ENCODE data around the gene IPPK.
"Not testable (repeated sequence)": the region's sequence is repeated elsewhere in the genome, so short reads cannot be mapped to it uniquely, and the experiment has no call there.

The IPPK gene

DNA sequence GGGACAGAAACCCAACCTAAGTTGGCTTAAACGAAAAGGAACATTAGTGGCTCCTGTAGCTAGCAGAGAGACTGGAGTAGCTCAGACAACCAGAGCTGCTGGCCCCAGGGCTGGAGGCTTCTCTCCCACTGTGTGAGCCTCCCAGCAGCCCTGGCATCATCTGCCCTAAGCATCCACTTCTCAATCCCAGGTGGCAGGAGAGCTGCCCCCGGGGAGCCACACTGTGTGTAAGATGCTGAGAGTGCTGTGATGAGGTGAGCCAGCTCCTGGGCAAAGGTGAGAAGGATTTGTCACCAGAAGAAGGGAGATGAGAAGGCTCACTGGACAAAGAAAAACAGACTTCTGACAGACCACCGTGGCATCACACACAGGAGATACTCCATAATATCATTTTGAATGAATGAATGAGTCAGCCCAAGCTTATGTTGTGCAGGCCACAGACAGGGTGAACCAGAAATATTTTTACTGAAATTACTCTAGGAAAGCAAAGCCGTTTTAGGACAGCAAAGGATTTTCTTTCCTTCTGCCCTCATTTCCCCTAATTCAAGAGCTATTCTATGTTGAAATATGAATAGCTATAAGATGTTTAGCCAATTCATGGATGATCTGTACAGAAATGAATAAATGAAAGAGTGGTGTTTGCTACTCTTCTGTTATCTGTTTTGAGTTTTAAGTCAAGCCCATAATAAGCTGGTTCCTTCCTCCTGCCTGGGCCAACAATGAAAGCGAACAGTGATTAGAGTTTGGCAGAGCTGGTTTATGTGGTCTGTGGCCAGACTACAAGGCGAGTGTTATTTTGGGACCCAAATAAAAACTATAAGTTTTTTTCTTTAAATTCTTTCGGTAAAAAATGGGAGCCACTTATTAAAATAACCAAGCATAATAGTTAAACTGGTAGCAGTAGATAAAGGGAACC, 76.7 kb downstream of the IPPK start:
- no peak for DNase-seq (ENCODE audit: low read depth)

DNA sequence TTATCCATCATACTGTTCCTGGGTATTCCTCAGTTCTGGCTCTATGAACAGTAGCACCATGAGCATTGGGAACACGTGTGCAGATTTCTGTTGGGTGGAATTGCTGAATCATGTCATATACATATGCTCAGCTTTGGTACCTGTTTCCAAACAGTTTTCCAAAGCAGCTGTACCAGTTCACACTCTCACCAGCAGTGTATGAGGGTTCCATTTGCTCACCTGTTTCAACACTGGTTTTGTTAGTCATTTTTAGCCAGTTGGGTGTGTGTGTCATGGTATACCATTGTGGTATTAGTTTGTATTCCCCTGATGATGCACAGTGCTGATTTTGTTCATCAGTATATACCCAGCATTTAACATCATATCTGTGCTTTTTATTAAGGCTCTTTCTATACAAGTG, 77.4 kb downstream of the IPPK start:
- DNase-seq (ENCODE audit: low read depth), result no peak

DNA sequence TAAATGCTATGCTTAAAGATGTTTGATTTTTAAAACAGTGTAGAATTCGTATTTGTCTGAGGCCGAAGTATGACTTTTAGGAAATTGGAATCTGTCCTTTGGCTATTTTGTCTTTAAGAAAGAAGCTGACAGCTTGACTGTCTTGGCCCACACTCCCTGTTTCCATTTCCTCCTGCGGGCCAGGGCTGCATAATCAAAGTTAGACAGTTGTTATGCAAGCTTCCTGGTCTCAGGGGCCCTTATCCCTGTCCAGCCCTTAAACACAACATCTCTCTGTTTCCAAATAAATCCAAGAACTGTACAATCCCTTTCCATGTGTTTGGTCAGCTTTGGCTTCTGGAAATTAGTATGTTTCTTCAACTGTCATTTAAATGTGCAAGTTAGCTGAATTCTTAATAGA, 79.6 kb downstream of the IPPK start:
- DNase-seq (ENCODE audit: low read depth), result no peak

- no peak for DNase-seq (ENCODE audit: low read depth)
Observed at GRCh38 chr9:92589923-92590322, 80.0 kb downstream of the IPPK start.

GRCh38 chr9:92576175-92576574, 93.8 kb downstream of the IPPK start:
- DNase-seq (ENCODE audit: low read depth), result no peak

GRCh38 chr9:92573612-92574011, 96.3 kb downstream of the IPPK start:
- DNase-seq (ENCODE audit: low read depth), result not testable (repeated sequence)

DNA sequence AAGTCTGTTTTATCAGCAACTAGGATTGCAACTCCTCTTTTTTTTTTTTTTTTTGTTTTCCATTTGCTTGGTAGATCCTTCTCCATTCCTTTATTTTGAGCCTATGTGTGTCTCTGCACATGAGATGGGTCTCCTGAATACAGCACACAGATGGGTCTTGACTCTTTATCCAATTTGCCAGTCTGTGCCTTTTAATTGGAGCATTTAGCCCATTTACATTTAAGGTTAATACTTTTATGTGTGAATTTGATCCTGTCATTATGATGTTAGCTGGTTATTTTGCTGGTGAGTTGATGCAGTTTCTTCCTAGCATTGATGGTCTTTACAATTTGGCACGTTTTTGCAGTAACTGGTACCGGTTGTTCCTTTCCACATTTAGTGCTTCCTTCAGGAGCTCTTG, 98.1 kb downstream of the IPPK start:
- not testable (repeated sequence) for DNase-seq (ENCODE audit: low read depth)

GRCh38 chr9:92564982-92565381, 104.9 kb downstream of the IPPK start:
- DNase-seq (ENCODE audit: low read depth), result no peak

- no peak for DNase-seq (ENCODE audit: low read depth)
Observed at GRCh38 chr9:92564504-92564903, 105.4 kb downstream of the IPPK start.
